GM19452 (cell line): ENCODE data around the gene SNAPC3.
"Not testable (repeated sequence)": the region's sequence is repeated elsewhere in the genome, so short reads cannot be mapped to it uniquely, and the experiment has no call there.

Experiments
- ATAC-seq: cut with Tn5 transposase; IDR thresholded peaks from one replicate; pipeline ENCODE4 v1.9.1; 2021; ENCODE audit not compliant: unreplicated experiment

Gene SNAPC3

DNA sequence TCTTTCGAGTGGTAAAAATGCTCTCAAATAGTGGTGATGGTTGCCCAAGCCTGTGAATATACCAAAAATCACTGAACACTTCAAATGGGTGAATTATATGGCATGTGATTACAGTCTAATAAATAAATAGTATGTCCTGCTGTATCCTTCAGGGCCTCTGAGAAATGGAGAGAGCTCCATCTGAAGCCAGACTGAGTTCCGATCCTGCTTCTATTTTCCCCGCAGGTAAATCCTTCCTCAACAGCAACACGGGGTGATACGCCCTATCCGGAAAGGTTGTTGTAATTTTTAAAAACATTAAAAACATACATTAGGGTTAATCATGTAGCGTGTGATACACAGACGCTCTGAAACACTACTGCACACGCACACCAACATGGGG is 695 bp upstream of the SNAPC3 start:
- ATAC-seq = no peak

DNA sequence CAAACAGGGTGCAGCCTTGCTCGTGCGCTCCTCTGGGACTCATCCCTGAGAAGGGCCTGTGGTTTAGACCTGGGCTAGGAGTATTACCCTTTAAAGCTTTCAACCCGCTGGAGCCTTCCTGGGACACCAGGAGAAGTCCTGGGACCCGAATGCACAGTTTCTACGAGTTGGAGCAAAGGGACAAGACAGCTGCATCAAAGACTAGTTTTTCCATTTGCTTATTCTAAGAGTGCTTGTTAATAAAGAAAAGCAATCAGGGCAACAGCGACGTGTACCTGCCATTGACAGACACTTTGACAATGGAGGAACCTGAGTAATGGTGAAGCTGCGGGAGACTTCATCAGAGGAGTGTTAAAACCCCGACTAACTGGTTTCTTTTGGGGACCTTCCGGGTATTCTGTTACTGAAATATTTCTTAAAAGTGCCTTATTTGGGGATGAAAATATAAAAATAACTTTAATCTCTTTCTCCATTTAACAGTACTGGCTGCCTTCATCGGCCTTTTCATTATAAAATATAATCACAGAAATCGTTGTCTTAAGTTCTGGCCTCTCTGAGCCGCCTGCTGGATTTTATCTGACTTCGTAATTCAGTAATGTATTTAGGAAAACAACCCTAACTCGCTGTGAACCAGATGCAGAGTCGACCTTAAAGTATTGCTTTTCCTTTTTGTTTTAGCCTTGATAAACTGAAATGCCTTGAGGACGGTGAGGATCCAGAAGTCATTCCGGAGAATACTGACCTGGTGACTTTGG is 732 bp downstream of the SNAPC3 start:
- ATAC-seq = no peak

GRCh38 chr9:15426019-15426418 is 3.3 kb downstream of the SNAPC3 start:
- ATAC-seq = peak; percentile 28

DNA sequence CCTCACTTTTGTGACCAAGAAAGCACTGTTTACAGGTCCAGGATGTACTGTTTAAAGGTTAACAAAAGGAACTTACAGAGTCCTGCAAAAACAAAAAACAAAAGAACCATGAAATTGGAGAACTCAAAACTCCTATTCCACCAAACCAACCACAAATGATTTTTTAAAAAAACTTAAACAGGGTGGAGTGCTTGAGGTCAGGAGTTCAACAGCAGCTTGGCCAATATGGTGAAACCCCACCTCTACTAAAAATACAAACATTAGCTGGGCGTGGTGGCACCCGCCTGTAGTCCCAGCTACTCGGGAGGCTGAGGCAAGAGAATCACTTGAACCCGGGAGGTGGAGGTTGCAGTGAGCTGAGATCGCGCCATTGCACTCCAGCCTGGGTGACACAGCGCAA is 5.0 kb downstream of the SNAPC3 start:
- ATAC-seq = not testable (repeated sequence)

GRCh38 chr9:15430920-15431844 is 8.5 kb downstream of the SNAPC3 start:
- ATAC-seq = no peak

DNA sequence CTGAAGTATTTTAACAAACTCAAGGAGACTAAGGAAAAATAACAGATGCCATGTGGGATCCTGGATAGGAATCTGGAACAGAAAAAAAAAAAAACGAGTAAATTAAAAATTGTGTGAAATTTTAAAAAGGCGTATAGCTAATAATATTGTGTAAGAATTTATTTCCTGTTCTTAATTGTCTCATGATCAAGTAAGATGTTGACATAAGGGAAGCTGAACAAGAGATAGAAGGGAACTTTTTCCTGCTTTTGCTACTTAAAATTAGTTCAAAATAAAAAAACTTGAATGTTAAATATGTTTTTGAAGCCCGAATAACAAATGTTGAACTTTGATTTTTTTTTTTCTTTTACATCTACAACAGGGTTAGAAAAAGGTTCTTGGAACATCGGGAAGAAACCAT is 10.5 kb downstream of the SNAPC3 start:
- ATAC-seq = no peak

DNA sequence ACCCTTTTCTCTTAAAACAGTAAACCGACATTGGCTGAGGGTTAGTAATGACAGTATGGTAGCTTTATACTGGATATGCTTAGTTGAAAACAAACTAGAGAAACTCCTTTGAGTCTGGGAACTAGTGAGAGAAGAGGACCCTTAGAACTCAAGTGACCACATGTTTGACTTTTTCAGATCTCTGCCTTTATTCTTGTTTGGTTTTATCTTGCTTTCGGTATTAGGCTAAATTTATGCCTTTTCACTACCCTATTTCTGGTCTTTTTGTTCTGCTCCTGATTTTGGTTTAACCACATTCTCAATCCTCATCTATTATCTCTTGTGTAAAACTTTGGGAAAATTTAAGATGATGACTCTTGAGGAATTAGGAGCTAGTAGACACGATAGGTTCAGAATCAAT is 11.0 kb downstream of the SNAPC3 start:
- ATAC-seq = no peak

- ATAC-seq = no peak
Measured at GRCh38 chr9:15438891-15439290, 16.2 kb downstream of the SNAPC3 start.

DNA sequence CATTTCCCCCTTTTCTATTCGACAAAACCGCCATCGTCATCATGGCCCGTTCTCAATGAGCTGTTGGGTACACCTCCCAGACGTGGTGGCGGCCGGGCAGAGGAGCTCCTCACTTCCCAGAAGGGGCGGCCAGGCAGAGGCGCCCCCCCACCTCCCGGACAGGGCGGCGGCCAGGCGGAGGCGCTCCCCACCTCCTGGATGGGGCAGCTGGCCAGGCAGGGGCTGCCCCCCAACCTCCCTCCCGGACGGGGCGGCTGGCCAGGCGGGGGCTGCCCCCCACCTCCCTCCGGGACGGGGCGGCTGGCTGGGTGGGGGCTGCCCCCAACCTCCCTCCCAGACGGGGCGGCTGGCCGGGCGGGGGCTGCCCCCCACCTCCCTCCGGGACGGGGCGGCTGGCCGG is 19.2 kb downstream of the SNAPC3 start:
- not testable (repeated sequence) for ATAC-seq

- ATAC-seq = not testable (repeated sequence)
Measured at GRCh38 chr9:15442264-15442663, 19.6 kb downstream of the SNAPC3 start.

GRCh38 chr9:15444141-15444540 is 21.5 kb downstream of the SNAPC3 start:
- ATAC-seq = no peak

DNA sequence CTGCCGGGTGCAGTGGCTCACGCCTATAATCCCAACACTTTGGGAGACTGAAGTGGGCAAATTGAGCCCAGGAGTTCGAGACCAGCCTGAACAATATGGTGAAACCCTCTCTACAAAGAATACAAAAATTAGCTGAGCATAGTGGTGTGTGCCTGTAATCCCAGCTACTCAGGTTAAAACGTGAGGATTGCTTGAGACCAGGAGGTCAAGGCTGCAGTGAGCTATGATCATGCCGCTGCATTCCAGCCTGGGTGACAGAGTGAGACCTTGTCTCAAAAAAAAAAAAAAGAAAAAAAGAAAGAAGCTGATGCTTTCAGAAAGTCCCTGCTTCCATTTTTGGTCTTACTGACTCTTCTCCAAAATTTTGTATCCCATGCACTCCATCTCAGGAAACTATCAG is 31.3 kb downstream of the SNAPC3 start:
- no peak for ATAC-seq

DNA sequence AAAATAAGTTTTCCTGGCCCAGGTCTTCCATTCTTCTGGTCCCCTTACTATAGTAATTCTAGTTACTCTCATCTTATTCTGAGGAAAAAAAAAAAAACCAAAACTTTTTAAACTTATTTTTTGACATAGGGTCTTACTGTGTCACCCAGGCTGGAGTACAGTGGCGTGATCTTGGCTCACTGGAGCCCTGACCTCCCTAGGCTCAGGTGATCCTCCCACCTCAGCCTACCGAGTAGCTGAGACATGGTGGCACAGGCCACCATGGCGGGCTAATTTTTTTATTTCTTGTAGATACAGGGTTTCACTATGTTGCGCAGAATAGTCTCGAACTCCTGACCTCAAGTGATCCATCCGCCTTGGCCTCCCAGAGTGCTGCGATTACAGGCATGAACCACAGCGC is 38.4 kb downstream of the SNAPC3 start:
- ATAC-seq = no peak

- no peak for ATAC-seq
Measured at GRCh38 chr9:15461601-15462000, 38.9 kb downstream of the SNAPC3 start.

GRCh38 chr9:15468145-15468544 is 45.5 kb downstream of the SNAPC3 start:
- ATAC-seq = no peak

DNA sequence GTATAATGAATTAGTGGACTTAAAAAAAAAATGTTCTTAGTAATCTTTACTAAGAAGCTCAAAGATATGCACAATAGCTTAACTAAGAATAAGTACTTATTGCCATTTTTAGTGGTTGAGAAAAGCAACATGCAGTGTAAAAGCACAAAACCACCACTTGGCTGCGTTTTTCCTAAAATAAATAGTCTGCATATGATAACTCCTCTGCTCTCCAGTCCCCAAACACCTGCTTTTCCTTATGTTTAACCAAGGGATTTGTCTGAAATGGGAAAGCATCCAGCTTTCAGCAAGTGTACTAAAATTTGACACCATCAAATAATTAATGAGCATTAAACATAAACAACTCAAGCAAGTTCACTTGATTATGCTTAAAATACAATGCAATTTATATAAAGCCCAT is 46.7 kb downstream of the SNAPC3 start:
- no peak for ATAC-seq

GRCh38 chr9:15469862-15470261 is 47.2 kb downstream of the SNAPC3 start:
- no peak for ATAC-seq

- peak; percentile 46 for ATAC-seq
Measured at GRCh38 chr9:15475923-15476536, 53.4 kb downstream of the SNAPC3 start.

DNA sequence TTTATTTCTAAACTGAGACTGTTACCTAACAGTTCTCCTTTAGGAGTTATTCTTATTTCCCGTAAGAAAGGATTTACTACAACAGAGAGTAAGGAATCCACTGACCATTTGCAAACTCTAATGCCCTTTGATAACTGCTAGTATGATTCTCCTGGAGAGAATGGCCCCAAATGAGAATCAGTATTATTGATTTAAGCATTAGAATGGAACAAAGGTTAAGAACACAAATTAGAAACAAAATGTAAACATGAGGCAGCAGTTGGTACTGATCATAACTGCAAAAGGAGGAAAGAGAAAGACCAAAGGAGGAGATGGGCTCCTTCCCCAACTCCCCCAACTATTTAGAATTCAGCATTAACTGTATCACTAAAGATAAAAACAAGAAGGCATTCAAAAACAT is 57.4 kb downstream of the SNAPC3 start:
- no peak for ATAC-seq

GRCh38 chr9:15482146-15482545 is 59.5 kb downstream of the SNAPC3 start:
- ATAC-seq = no peak

DNA sequence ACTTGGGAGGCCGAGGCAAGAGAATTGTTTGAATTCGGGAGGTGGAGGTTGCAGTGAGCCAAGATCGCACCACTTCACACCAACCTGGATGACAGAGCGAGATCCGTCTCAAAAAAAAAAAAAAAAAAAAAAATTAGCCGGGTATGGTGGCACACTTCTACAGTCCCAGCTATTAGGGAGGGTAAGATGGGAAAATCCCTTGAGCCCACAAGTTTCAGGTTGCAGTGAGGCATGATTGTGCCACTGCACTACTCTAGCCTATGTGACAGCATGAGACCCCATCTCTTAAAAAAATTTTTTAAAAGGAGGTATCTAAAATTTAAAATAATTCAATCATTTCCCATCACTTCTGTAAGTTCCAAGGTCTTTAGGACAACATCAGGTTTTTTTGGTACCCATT is 62.1 kb downstream of the SNAPC3 start:
- no peak for ATAC-seq
